ENCODE results near the gene ZDHHC19. TPM values are rescaled to one million over a fixed set of nuclear protein-coding genes. Genes with fewer than 3 reads are reported as not detected.
A peak's percentile ranks its signal among the peaks of the same experiment; 100 is the strongest.

Gene ZDHHC19
- total RNA-seq, 1 donor from 2014 or later: 0.31 TPM

GRCh38 chr3:196232154-196232881 is 21.1 kb upstream of the ZDHHC19 start:
- intact Hi-C loops (cut with micrococcal nuclease): no loop called here
- peaks cover 14% of the 10 kb centered on the region for H3K4me1 Mint-ChIP-seq
- ChIA-PET POLR2A (interaction anchor here (0.5 kb wide), 1 partner anchor 202 kb away, joined by 6 read pairs; no protein-coding TSS in a partner anchor), CTCF (no interaction called here)
- no peak for DNase-seq
- no peak overlapping the region for H3K27ac Mint-ChIP-seq
- H3K27me3 Mint-ChIP-seq: no peaks in the 10 kb centered on the region
- no peak for TF ChIP-seq CTCF (IDR thresholded peaks at IDR 0.05)
- H3K36me3 Mint-ChIP-seq (ENCODE audit: low read depth): peaks cover 9% of the 10 kb centered on the region
- no peak overlapping the region for H3K4me3 Mint-ChIP-seq
- peak; percentile 40 for ATAC-seq (ENCODE audit: low read depth)
- H3K9me3 Mint-ChIP-seq: no peaks in the 10 kb centered on the region

GRCh38 chr3:196227629-196228493 is 16.7 kb upstream of the ZDHHC19 start:
- Mint-ChIP-seq H3K27me3 (no peaks in the 10 kb centered on the region), H3K36me3 (ENCODE audit: low read depth) (no peaks in the 10 kb centered on the region), H3K4me3 (no peak overlapping the region), H3K27ac (no peak overlapping the region), H3K4me1 (peaks cover 12% of the 10 kb centered on the region), H3K9me3 (no peaks in the 10 kb centered on the region)
- intact Hi-C loops (cut with micrococcal nuclease): no loop called here
- ATAC-seq (ENCODE audit: low read depth) (no peak), DNase-seq (no peak)
- no peak for TF ChIP-seq CTCF (IDR thresholded peaks at IDR 0.05)
- CTCF ChIA-PET: no interaction called here
- POLR2A ChIA-PET: no interaction called here

GRCh38 chr3:196227121-196227561 is 15.9 kb upstream of the ZDHHC19 start:
- no peak for TF ChIP-seq CTCF (IDR thresholded peaks at IDR 0.05)
- no peaks in the 10 kb centered on the region for H3K27me3 Mint-ChIP-seq
- peaks cover 5% of the 10 kb centered on the region for H3K4me1 Mint-ChIP-seq
- DNase-seq (no peak), ATAC-seq (ENCODE audit: low read depth) (no peak)
- H3K36me3 Mint-ChIP-seq (ENCODE audit: low read depth): no peaks in the 10 kb centered on the region
- no peak overlapping the region for H3K27ac Mint-ChIP-seq
- no peaks in the 10 kb centered on the region for H3K9me3 Mint-ChIP-seq
- POLR2A ChIA-PET: no interaction called here
- intact Hi-C loops (cut with micrococcal nuclease): no loop called here
- CTCF ChIA-PET: no interaction called here
- H3K4me3 Mint-ChIP-seq: no peak overlapping the region

- Mint-ChIP-seq H3K27me3 (no peaks in the 10 kb centered on the region), H3K4me1 (no peaks in the 10 kb centered on the region), H3K4me3 (no peak overlapping the region), H3K27ac (no peak overlapping the region), H3K9me3 (no peaks in the 10 kb centered on the region), H3K36me3 (ENCODE audit: low read depth) (no peaks in the 10 kb centered on the region)
- POLR2A ChIA-PET: no interaction called here
- TF ChIP-seq CTCF (IDR thresholded peaks at IDR 0.05): no peak
- intact Hi-C loops (cut with micrococcal nuclease): no loop called here
- DNase-seq: no peak
- CTCF ChIA-PET: no interaction called here
- ATAC-seq (ENCODE audit: low read depth): no peak
Observed at GRCh38 chr3:196225763-196226364, 14.7 kb upstream of the ZDHHC19 start.

GRCh38 chr3:196225086-196225485 is 13.9 kb upstream of the ZDHHC19 start:
- Mint-ChIP-seq H3K9me3 (no peaks in the 10 kb centered on the region), H3K4me1 (peaks cover 1% of the 10 kb centered on the region), H3K27me3 (no peaks in the 10 kb centered on the region), H3K4me3 (no peak overlapping the region), H3K27ac (no peak overlapping the region), H3K36me3 (ENCODE audit: low read depth) (no peaks in the 10 kb centered on the region)
- intact Hi-C loops (cut with micrococcal nuclease): no loop called here
- ChIA-PET POLR2A (no interaction called here), CTCF (no interaction called here)
- TF ChIP-seq CTCF (IDR thresholded peaks at IDR 0.05): no peak
- ATAC-seq (ENCODE audit: low read depth): no peak
- DNase-seq: no peak

Data from activated B cell treated with CpG ODN at 0.5 μM for 24 hours (primary cell).